Measurements from ENCODE around the gene SSBP3.

- TF ChIP-seq, protein P1, sequence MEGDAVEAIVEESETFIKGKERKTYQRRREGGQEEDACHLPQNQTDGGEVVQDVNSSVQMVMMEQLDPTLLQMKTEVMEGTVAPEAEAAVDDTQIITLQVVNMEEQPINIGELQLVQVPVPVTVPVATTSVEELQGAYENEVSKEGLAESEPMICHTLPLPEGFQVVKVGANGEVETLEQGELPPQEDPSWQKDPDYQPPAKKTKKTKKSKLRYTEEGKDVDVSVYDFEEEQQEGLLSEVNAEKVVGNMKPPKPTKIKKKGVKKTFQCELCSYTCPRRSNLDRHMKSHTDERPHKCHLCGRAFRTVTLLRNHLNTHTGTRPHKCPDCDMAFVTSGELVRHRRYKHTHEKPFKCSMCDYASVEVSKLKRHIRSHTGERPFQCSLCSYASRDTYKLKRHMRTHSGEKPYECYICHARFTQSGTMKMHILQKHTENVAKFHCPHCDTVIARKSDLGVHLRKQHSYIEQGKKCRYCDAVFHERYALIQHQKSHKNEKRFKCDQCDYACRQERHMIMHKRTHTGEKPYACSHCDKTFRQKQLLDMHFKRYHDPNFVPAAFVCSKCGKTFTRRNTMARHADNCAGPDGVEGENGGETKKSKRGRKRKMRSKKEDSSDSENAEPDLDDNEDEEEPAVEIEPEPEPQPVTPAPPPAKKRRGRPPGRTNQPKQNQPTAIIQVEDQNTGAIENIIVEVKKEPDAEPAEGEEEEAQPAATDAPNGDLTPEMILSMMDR (IDR thresholded peaks at IDR 0.05; ENCODE audit: low read depth, low read length, missing input control), result no peak
- TF ChIP-seq TAF1 (conservative IDR thresholded peaks at IDR 0.05), result no peak
- TF ChIP-seq, protein P2, sequence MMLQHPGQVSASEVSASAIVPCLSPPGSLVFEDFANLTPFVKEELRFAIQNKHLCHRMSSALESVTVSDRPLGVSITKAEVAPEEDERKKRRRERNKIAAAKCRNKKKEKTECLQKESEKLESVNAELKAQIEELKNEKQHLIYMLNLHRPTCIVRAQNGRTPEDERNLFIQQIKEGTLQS (IDR thresholded peaks at IDR 0.05), result no peak
- TF ChIP-seq JUND (IDR thresholded peaks at IDR 0.05), result no peak
- TF ChIP-seq SP1 (IDR thresholded peaks at IDR 0.05), result no peak
- TF ChIP-seq EGR1 (IDR thresholded peaks at IDR 0.05; ENCODE audit: low read depth in 2 of 2), result no peak
- TF ChIP-seq RXRA (IDR thresholded peaks at IDR 0.05), result no peak
- TF ChIP-seq YY1 (IDR thresholded peaks at IDR 0.05), result no peak
Observed at GRCh38 chr1:54380290-54380882, 25.8 kb downstream of the SSBP3 start.

Measured in liver (tissue), 3 donors.